ENCODE measurements around the gene CAMTA1. TPM values are rescaled to one million over a fixed set of nuclear protein-coding genes. Genes with fewer than 3 reads are reported as not detected.

CAMTA1 gene
- total RNA-seq, 2 donors from 2014 or later: 100 to 102 TPM

DNA sequence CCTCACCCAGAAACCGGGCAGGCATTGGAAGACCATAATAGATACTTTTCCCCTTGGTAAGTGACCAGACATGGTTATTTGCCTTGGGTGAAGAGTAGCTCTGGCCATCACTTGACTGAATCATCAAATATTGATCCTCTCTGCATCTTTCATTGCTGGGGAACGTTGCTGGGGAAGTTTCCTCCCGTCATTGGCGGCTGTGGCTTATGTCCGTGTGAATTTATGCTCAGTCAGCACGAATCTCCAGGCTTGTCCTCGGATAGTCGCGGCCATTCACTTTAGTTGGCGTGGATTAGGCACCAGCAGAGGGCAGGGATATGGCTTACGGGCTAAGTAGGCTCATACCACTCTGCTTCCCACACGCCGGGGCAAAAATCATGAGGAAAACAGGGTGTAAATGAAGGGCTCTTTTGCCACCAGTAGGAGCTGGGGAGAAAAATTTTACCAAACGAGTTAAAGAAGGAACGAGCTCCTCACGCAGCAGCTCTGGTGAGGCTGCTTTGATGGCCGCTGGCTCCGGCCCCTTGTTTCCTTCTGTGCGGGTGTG lies 473.4 kb downstream of the CAMTA1 start:
- TF ChIP-seq POLR2A (IDR thresholded peaks at IDR 0.05) (no peak), POLR2AphosphoS5 (IDR thresholded peaks at IDR 0.05) (no peak)
- TF ChIP-seq, protein P1, sequence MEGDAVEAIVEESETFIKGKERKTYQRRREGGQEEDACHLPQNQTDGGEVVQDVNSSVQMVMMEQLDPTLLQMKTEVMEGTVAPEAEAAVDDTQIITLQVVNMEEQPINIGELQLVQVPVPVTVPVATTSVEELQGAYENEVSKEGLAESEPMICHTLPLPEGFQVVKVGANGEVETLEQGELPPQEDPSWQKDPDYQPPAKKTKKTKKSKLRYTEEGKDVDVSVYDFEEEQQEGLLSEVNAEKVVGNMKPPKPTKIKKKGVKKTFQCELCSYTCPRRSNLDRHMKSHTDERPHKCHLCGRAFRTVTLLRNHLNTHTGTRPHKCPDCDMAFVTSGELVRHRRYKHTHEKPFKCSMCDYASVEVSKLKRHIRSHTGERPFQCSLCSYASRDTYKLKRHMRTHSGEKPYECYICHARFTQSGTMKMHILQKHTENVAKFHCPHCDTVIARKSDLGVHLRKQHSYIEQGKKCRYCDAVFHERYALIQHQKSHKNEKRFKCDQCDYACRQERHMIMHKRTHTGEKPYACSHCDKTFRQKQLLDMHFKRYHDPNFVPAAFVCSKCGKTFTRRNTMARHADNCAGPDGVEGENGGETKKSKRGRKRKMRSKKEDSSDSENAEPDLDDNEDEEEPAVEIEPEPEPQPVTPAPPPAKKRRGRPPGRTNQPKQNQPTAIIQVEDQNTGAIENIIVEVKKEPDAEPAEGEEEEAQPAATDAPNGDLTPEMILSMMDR (IDR thresholded peaks at IDR 0.05): no peak
- no peaks in the 10 kb centered on the region for H3K9me3 ChIP-seq
- H3K27me3 ChIP-seq (replicated peaks; ENCODE audit: insufficient read depth): no peaks in the 10 kb centered on the region
- H3K27ac ChIP-seq: no peak overlapping the region
- intact Hi-C loops (cut with DNase I): no loop called here
- 87% methylated on average over 19 of the region's 19 CpGs for WGBS
- H3K4me3 ChIP-seq: no peak overlapping the region
- no peaks in the 10 kb centered on the region for H3K4me1 ChIP-seq (replicated peaks)
- no peaks in the 10 kb centered on the region for H3K36me3 ChIP-seq
- DNase-seq (ENCODE audit: low spot score): no peak

DNA sequence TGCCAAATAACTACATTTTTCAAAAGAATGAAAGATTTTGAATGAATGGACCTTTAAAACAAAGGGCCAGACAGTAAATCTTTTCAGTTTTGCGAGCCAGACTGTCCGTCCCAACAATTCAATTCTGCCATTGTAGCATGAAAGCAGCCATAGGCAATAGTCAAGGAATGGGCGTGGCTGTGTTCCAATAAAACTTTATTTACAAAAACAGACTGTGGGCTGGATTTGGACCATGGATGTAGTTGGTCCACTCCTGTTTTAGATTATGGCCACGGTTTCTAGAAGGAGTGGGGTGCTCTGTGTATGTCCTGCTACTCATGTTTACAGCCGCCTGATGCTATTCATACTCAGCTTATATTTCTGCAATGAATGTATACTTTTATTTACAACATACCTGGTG lies 474.7 kb downstream of the CAMTA1 start:
- Histone ChIP-seq H3K27ac (no peak overlapping the region), H3K9me3 (no peaks in the 10 kb centered on the region), H3K4me3 (no peak overlapping the region), H3K27me3 (replicated peaks; ENCODE audit: insufficient read depth) (no peaks in the 10 kb centered on the region), H3K36me3 (no peaks in the 10 kb centered on the region), H3K4me1 (replicated peaks) (no peaks in the 10 kb centered on the region)
- no peak for DNase-seq (ENCODE audit: low spot score)
- 64% methylated on average over 5 of the region's 5 CpGs for WGBS
- intact Hi-C loops (cut with DNase I): no loop called here
- TF ChIP-seq, protein P1 (IDR thresholded peaks at IDR 0.05): no peak
- TF ChIP-seq POLR2A (IDR thresholded peaks at IDR 0.05): no peak
- TF ChIP-seq POLR2AphosphoS5 (IDR thresholded peaks at IDR 0.05): no peak

DNA sequence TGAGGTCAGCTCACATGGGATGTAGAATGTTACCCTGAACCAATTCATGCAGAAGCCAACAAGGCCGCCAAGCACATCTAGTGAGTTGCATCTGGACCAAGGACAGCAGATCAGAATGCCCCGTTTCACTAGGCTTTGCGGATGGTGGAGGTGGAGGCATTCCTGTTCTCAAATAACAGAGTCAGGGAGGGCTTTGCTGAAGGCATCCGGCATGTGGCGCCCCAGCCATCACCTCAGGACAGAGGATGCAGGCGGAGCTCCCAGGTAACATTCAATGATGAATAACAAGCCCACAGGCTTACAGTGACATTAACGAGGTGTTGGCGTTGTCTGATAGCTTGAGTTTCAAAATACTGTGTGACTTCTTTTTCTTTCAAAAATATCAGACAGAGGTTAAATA lies 476.2 kb downstream of the CAMTA1 start:
- Histone ChIP-seq H3K4me3 (no peak overlapping the region), H3K4me1 (replicated peaks) (no peaks in the 10 kb centered on the region), H3K27ac (no peak overlapping the region), H3K27me3 (replicated peaks; ENCODE audit: insufficient read depth) (no peaks in the 10 kb centered on the region), H3K9me3 (no peaks in the 10 kb centered on the region), H3K36me3 (no peaks in the 10 kb centered on the region)
- no peak for DNase-seq (ENCODE audit: low spot score)
- WGBS: 61% methylated on average over 8 of the region's 8 CpGs
- no peak for TF ChIP-seq POLR2A (IDR thresholded peaks at IDR 0.05)
- TF ChIP-seq, protein P1 (IDR thresholded peaks at IDR 0.05): no peak
- intact Hi-C loops (cut with DNase I): no loop called here

DNA sequence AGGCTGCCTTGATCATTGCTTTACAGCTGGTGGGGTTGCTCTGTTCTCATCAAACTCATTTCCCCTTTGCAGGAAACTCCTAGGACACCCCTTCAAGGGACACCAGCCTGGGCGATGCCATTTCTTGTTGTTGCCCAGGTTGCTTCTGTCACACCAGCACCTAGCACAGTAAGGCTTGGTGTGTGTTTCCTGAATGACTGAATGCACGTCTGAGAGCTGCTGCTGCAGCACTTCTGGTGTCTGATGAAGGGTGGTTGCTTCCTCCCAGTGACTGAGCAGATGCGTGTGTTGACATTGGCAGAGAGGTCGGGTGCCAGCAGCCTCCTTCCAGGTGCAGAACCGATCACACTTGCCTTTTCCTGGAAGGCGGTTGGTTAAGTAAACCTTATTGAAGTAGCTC lies 477.4 kb downstream of the CAMTA1 start:
- WGBS: 44% methylated on average over 6 of the region's 6 CpGs
- no peak for DNase-seq (ENCODE audit: low spot score)
- Histone ChIP-seq H3K27ac (no peak overlapping the region), H3K36me3 (no peaks in the 10 kb centered on the region), H3K4me3 (no peak overlapping the region), H3K9me3 (no peaks in the 10 kb centered on the region), H3K27me3 (replicated peaks; ENCODE audit: insufficient read depth) (no peaks in the 10 kb centered on the region), H3K4me1 (replicated peaks) (no peaks in the 10 kb centered on the region)
- TF ChIP-seq, protein P1 (IDR thresholded peaks at IDR 0.05): no peak
- TF ChIP-seq POLR2A (IDR thresholded peaks at IDR 0.05): no peak
- intact Hi-C loops (cut with DNase I): no loop called here

Data from prostate gland (tissue), 2 donors.